Fibroblast of lung (primary cell): ENCODE results near the gene CAVIN2.

Experiments
- CTCF ChIP-seq, 2 donors: IDR thresholded peaks in 1 of 2; conservative IDR thresholded peaks in 1 of 2; 1 replicate in 1 of 2; 2 replicates in 1 of 2; pipeline ENCODE4 v1.5.1; 2011 to 2012; ENCODE audit warnings: low read length in 2 of 2, control low read depth in 1 of 2, inconsistent platforms in 1 of 2, low read depth in 1 of 2, mild to moderate bottlenecking in 1 of 2
- EZH2 ChIP-seq: IDR thresholded peaks from 2 replicates; pipeline ENCODE4 v1.5.1; 2012; ENCODE audit warnings: low read length, control low read depth, mild to moderate bottlenecking; ENCODE audit errors: missing control alignments

- no peak for TF ChIP-seq CTCF (conservative IDR thresholded peaks at IDR 0.05 in 1 of 2, IDR thresholded peaks at IDR 0.05 in 1 of 2; ENCODE audit: low read depth in 1 of 2, low read length in 2 of 2)
- TF ChIP-seq EZH2, result no peak
These were observed 57.1 kb downstream of the CAVIN2 start for GRCh38 chr2:191789796-191790195.
